OCI-LY3 (cell line): ENCODE data around the gene NOBOX.
"Not testable (repeated sequence)": the region's sequence is repeated elsewhere in the genome, so short reads cannot be mapped to it uniquely, and the experiment has no call there.

Experiments used
- EZH2phosphoT487 ChIP-seq: fragments of 200-600 bp; shearing (Covaris generic); IDR thresholded peaks from 2 replicates; pipeline ENCODE4 v1.6.1; 2018; ENCODE audit warnings: antibody characterized with exemption, mixed run types, low read depth
- TF ChIP-seq, protein P1 (sequence below): fragments of 200-600, 300-600 bp; sonication (generic); IDR thresholded peaks from 2 replicates; pipeline ENCODE4 v1.5.1; 2014; ENCODE audit warnings: antibody characterized with exemption, low read length, low read depth

DNA sequence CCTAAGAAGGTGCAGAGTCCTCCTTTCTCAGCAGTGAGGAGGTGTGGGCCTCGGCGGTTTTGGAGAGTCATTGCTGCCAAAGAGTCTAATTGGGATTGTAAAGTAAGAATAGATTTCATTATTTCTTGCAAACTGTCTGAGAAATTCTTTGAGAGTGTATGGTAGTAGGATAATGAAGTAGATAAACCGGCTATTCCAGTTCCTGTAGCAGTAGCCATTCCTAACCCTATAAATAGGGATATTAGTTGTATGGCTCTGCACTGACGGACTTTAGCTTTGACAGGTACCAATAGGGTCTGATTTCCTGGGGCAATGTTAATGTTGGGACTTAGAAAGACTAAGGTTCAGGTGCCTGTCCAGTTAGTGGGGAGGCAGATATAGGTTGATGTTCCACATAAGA is 15.4 kb upstream of the NOBOX start:
- TF ChIP-seq, protein P1, sequence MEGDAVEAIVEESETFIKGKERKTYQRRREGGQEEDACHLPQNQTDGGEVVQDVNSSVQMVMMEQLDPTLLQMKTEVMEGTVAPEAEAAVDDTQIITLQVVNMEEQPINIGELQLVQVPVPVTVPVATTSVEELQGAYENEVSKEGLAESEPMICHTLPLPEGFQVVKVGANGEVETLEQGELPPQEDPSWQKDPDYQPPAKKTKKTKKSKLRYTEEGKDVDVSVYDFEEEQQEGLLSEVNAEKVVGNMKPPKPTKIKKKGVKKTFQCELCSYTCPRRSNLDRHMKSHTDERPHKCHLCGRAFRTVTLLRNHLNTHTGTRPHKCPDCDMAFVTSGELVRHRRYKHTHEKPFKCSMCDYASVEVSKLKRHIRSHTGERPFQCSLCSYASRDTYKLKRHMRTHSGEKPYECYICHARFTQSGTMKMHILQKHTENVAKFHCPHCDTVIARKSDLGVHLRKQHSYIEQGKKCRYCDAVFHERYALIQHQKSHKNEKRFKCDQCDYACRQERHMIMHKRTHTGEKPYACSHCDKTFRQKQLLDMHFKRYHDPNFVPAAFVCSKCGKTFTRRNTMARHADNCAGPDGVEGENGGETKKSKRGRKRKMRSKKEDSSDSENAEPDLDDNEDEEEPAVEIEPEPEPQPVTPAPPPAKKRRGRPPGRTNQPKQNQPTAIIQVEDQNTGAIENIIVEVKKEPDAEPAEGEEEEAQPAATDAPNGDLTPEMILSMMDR, result not testable (repeated sequence)
- TF ChIP-seq EZH2phosphoT487, result not testable (repeated sequence)
